Activated gamma-delta T cell (primary cell): Measurements from ENCODE around the gene NKD2.
"Not testable (repeated sequence)": the region's sequence is repeated elsewhere in the genome, so short reads cannot be mapped to it uniquely, and the experiment has no call there.

Source experiments
- DNase-seq: peaks from one replicate; lab custom pipeline; 2025; lab: John Stamatoyannopoulos, UW
- total RNA-seq, 2 donors: gene quantifications; one replicate each; lab custom pipeline; 2026; lab: John Stamatoyannopoulos, UW

The NKD2 gene, protein sequence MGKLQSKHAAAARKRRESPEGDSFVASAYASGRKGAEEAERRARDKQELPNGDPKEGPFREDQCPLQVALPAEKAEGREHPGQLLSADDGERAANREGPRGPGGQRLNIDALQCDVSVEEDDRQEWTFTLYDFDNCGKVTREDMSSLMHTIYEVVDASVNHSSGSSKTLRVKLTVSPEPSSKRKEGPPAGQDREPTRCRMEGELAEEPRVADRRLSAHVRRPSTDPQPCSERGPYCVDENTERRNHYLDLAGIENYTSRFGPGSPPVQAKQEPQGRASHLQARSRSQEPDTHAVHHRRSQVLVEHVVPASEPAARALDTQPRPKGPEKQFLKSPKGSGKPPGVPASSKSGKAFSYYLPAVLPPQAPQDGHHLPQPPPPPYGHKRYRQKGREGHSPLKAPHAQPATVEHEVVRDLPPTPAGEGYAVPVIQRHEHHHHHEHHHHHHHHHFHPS
- total RNA-seq, result 0.56 to 2.0 reads per million in 2 donors

- DNase-seq, result no peak
Observed at GRCh38 chr5:1008451-1009358, at the start of gene NKD2. Gene NKD2, plus strand, starts transcription at chr5:1008802. Its CDS starts 256 bp downstream, at chr5:1009058.

DNA sequence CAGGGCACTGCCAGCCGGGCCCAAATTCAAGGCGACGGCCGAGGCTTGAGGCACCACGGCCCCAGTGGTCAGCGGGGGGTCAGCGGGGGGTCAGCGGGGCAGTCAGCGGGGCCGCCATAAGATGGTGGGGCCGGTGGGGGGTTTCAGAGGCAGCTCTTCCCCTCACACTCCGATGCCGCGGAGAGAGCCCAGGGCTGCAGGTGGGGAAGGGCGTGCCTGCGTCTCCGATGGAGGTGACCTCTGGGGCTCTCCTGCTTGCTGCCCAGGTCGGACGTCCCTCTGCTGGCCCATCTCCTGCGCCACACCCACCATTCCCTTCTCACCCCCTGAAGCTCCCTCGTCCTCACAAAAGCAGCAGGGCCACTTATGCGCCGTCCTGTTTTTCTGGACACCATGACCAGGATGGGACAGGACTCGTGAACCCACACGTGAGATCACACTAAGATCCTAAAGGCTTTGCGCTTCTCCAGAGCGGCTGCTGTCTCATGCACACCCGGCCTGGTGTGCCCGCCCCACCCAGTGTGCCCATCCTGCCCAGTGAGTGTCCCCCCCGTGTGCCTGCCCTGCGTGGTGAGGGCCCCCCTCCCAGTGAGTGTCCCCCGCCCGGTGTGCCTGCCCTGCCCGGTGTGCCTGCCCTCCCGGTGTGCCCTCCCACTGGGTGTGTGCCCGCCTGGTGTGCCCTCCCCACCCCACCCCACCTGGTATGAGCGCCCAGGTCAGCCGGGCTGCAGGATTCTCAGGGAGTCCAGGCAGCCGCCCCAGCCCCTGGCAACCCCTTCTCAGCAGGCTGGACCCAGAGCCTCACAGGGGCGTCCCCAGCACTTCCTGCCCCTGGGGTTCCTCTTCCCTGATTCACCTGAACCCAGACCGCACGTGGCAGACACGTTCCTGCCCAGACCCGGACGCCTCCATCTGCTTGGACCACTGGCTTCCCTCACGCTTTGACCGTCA lies 48.7 kb upstream of the NKD2 start:
- no peak for DNase-seq

DNA sequence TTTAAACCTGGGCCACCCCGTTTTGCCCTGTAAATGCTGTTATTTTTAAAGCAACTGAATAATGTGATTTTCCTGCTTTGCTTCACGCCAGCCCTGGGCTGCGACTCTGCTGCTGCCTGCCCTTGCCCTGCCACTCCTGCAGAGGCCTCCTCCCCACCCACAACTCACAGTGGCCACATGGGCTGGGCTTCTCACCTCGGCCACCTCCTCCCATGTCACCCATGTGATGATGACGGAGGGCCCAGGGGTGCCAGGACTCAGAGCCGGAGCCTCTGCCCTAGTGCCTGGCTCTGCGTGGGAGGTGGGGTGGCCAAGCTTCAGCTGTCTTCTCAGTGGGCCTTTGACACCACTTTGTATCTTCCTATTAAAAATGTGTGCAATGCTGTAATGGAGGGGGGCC lies 48.1 kb upstream of the NKD2 start:
- DNase-seq, result no peak

DNA sequence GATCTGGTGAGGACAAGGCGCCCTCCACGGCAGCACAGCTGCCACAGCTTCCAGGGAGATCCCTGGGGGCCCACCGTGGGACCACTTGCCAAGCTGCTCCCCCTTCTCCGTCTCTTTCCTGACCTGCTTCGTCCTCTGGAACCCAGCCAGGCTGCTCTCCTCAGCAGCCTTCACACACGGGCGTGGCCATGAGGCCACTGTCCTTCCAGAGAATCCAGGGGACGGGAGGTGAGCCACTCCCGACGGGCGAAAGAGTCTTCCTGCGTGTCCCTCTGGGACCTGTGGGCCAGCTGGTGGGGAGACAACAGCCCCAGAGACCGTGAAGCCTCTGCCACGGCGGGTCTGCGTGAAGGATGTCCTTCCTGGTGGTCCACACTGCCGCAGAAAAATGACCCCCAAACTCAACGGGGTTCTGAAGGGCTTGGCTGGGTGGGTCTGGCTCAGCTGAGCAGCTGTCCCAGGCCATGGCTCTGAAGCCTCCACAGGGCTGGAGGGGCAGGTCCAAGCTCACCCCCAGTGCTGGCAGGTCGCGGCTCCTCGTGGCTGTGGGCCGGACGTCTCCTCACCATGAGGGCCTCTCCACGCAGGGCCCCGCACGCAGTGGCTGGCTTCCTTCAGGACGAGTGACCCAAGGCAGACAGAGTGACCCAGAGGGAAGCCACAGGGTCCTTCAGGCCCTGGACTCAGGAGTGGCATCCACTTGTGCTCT lies 47.4 kb upstream of the NKD2 start:
- no peak for DNase-seq

GRCh38 chr5:961711-962240 lies 46.8 kb upstream of the NKD2 start:
- no peak for DNase-seq

GRCh38 chr5:962386-962785 lies 46.2 kb upstream of the NKD2 start:
- no peak for DNase-seq

DNA sequence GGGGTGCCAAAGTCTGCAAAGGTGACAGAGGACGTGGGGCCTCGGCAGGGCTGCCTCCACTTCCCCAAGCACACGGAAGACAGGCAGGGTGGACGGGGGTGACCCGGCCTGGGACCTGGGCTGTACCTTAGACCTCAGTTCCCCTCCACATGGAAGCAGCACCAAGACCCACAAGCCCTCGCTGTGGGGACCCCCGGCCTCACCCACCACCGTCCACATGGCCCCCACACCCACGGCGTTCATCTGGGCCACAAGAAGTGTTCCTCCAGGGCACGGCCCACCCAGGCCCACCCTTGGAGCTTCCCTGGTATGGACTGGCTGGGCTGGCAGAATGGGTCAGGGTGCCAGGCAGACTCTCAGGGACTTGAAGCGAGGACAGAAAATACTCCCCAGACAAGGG lies 45.8 kb upstream of the NKD2 start:
- no peak for DNase-seq

DNA sequence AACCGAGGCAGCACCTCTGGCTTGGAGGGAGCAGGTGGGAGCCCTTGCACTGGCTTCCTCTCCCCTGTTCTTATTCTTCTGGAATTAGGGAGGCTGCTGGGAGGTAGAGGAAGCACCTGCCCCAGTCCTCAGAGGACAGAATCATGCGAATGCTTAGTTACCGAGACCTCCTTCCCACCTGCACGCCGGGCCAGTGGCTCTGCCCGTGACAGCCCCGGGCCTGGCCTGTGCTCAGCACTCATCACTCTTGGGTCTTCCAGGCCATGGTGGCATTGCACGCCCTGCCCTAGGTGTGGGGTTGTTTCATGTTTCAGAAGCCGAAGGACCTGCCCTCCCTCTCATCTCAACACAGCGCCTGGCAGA lies 45.3 kb upstream of the NKD2 start:
- DNase-seq, result no peak

- DNase-seq, result no peak
Observed at GRCh38 chr5:963673-964531, 44.7 kb upstream of the NKD2 start.

DNA sequence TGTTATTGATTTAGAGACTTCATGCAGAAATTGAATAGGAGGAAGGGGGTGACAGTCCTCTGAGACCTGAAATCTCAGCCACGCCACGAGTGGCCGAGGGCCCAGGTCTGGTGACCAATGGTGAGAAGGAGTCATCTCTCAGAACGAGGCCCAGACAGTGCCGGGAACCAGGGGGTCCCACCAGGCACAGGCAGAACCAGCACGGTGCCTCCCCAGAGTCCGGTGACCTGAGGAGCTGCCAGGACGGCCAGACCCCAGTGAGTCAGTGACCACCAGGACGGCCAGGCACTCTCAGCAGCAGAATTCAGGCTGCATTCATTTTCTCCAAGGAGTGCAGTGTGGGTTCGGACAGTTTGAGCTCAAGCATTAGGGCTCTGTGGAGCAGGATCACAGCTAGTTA lies 43.8 kb upstream of the NKD2 start:
- DNase-seq, result no peak

GRCh38 chr5:965604-966344 lies 42.8 kb upstream of the NKD2 start:
- DNase-seq, result no peak

DNA sequence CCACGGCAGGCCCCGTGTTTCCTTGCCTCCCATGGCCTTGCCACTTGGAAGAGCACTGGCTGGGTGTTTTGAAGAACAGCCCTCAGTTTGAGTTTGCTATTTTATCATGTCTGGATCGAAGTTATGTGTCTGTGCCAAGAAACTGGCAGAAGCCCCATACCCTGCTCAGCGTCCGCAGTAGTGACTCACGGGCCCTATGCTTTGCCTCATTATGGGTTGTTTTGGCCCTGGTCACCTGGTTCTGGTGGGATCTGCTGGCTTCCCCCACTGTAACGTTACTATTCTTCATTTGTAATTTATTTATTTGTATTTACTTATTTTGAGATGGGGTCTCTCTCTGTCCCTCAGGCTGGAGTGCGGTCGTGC lies 42.3 kb upstream of the NKD2 start:
- no peak for DNase-seq

DNA sequence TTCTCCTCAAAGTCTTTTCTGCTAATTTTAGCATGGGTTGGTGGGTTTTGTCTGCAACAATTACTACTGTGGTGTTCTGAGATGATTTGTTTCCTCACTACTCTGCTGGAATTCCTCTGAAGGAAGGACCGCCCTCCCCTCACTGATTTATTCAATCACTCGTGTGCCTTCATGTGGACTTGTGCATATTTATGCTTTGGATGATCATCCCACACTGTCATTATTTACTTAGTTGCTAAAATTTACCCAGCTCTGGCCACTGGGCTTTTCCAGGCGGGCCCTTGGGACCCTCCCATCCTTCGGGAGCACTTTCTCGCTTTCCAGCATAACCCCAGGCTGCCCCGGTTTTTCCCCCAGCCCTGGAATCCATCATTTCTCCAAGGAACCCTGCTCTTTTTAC lies 41.7 kb upstream of the NKD2 start:
- DNase-seq, result no peak

GRCh38 chr5:968881-969280 lies 39.7 kb upstream of the NKD2 start:
- no peak for DNase-seq

- no peak for DNase-seq
Observed at GRCh38 chr5:969408-969839, 39.2 kb upstream of the NKD2 start.

DNA sequence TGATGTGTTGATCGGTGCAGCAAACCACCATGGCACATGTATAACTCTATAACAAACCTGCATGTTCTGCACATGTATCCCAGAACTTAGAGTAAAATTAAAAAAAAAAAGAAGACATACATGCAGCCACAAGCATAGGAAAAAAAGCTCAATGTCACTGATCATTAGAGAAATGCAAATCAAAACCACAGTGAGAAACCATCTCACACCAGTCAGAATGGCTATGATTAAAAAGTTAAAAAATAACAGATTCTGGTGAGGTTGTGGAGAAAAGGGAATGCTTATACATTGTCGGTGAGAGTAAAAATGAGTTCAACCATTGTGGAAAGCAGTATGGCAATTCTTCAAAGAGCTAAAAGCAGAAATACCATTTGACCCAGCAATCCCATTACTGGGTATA lies 36.0 kb upstream of the NKD2 start:
- DNase-seq, result not testable (repeated sequence)

GRCh38 chr5:976849-977751 lies 31.5 kb upstream of the NKD2 start:
- DNase-seq, result no peak

DNA sequence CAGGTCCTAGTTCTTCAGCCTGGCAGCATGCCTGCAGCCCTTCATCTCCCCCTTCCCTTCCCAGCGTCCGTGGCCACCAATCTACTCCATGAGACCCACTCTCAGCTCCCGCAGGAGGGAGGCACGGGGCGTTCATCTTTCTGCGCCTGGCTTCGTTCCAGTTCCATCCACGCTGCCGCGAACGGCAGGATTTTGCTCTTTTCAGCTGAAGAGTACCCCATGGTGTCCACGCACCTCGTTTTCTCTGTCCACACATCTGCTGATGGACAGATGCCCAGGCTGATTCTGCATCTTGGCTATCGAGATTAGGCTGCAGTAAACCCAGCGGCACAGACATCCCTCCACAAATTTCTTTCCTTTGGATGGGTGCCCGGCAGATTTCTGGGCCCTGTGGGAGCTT lies 30.5 kb upstream of the NKD2 start:
- DNase-seq, result no peak
